Breast epithelium (tissue), 3 donors: ENCODE results near the gene AGTR1.

ENCODE experiments used
- CTCF ChIP-seq, 3 donors: fragments of 450-650 bp; IDR thresholded peaks; one replicate each; pipeline ENCODE4 v1.5.1; 2016 to 2017; ENCODE audit warnings: antibody characterized with exemption in 3 of 3, mild to moderate bottlenecking in 3 of 3, moderate library complexity in 3 of 3
- POLR2AphosphoS5 ChIP-seq, 3 donors: sonication (generic); formaldehyde crosslinking; IDR thresholded peaks; one replicate each; pipeline ENCODE4 v1.6.1; 2017; ENCODE audit warnings: antibody characterized with exemption in 3 of 3

- no peak for TF ChIP-seq CTCF (IDR thresholded peaks at IDR 0.05)
- no peak for TF ChIP-seq POLR2AphosphoS5 (IDR thresholded peaks at IDR 0.05)
Observed at GRCh38 chr3:148790370-148790769, 92.7 kb downstream of the AGTR1 start.
